K562 (cell line): Measurements from ENCODE around the gene SERAC1. TPM values are rescaled to one million over a fixed set of nuclear protein-coding genes. Genes with fewer than 3 reads are reported as not detected.

Experiments used
- ATF7 ChIP-seq: fragments of 450-650 bp; IDR thresholded peaks from 2 replicates; pipeline ENCODE4 v1.7.1; 2014; ENCODE audit warnings: mild to moderate bottlenecking, moderate library complexity
- EP300 ChIP-seq: IDR thresholded peaks from 2 replicates; pipeline ENCODE4 v1.6.1; 2012; ENCODE audit warnings: low read length, improper control_type of control experiment
- HDAC1 ChIP-seq, 2 experiments: fragments of 450-650 bp; IDR thresholded peaks; 2 replicates each; pipeline ENCODE4 v1.6.1; 2016 to 2017; ENCODE audit warnings: inconsistent platforms in 1 of 2, mild to moderate bottlenecking in 1 of 2, moderate library complexity in 1 of 2
- HDGF ChIP-seq: fragments of 450-650 bp; IDR thresholded peaks from 2 replicates; pipeline ENCODE4 v1.6.1; 2016
- HIVEP1 ChIP-seq: fragments of 250-450 bp; sonication (Bioruptor Pico); IDR thresholded peaks from 2 replicates; pipeline ENCODE4 v1.4.0; 2020; ENCODE audit warnings: mild to moderate bottlenecking
- JUN ChIP-seq, 2 experiments: sonication (generic) in 1 of 2; formaldehyde crosslinking in 1 of 2; IDR thresholded peaks; 2 replicates each; pipeline versions ENCODE4 v1.6.1 to v1.8.0; 2012 to 2022; ENCODE audit warnings: borderline replicate concordance in 2 of 2, mild to moderate bottlenecking in 2 of 2, improper control_type of control experiment in 1 of 2, low read depth in 1 of 2, low read length in 1 of 2, missing genetic modification reagents in 1 of 2
- JUND ChIP-seq, 2 experiments: IDR thresholded peaks; 2 replicates in 1 of 2; 3 replicates in 1 of 2; pipeline ENCODE4 v1.6.1; 2011; ENCODE audit warnings: borderline replicate concordance in 2 of 2, low read depth in 2 of 2, low read length in 2 of 2, improper control_type of control experiment in 1 of 2, missing biosample characterization in 1 of 2, missing genetic modification characterization in 1 of 2, missing genetic modification reagents in 1 of 2
- LCOR ChIP-seq: sonication (generic); formaldehyde crosslinking; IDR thresholded peaks from 2 replicates; pipeline ENCODE4 v1.8.0; 2022; ENCODE audit warnings: mild to moderate bottlenecking, missing genetic modification reagents
- MTA3 ChIP-seq: fragments of 450-650 bp; formaldehyde crosslinking; IDR thresholded peaks from 2 replicates; pipeline ENCODE4 v1.6.1; 2017; ENCODE audit warnings: mild to moderate bottlenecking, borderline replicate concordance
- MYC ChIP-seq, 2 experiments: fragments of 250-450 bp in 1 of 2; sonication (Bioruptor Pico) in 1 of 2; IDR thresholded peaks; 2 replicates each; pipeline versions ENCODE4 v1.5.1 to v1.6.1; 2012 to 2021; ENCODE audit warnings: low read depth in 2 of 2, borderline replicate concordance in 1 of 2, improper control_type of control experiment in 1 of 2, low read length in 1 of 2, mild to moderate bottlenecking in 1 of 2, moderate library complexity in 1 of 2
- PTRF ChIP-seq: fragments of 450-650 bp; IDR thresholded peaks from 2 replicates; pipeline ENCODE4 v1.6.1; 2016; ENCODE audit warnings: mild to moderate bottlenecking, missing genetic modification characterization, missing compliant biosample characterization
- SMC3 ChIP-seq: conservative IDR thresholded peaks from 2 replicates; pipeline ENCODE4 v1.6.1; 2011; ENCODE audit warnings: low read depth, low read length, improper control_type of control experiment; ENCODE audit not compliant: insufficient read depth
- ZBTB5 ChIP-seq: fragments of 450-650 bp; IDR thresholded peaks from 2 replicates; pipeline ENCODE4 v1.6.1; 2017; ENCODE audit warnings: antibody characterized with exemption
- ZNF12 ChIP-seq: sonication (generic); formaldehyde crosslinking; IDR thresholded peaks from 2 replicates; pipeline ENCODE4 v1.4.0; 2020; ENCODE audit warnings: mild to moderate bottlenecking, missing genetic modification reagents
- ZNF384 ChIP-seq: IDR thresholded peaks from 2 replicates; pipeline ENCODE4 v1.6.1; 2012; ENCODE audit warnings: low read depth, low read length, improper control_type of control experiment
- ZNF398 ChIP-seq: fragments of 250-450 bp; sonication (Bioruptor Pico); IDR thresholded peaks from 2 replicates; pipeline ENCODE4 v1.8.0; 2021; ENCODE audit warnings: moderate library complexity, mild to moderate bottlenecking, inconsistent platforms
- ZNF592 ChIP-seq: fragments of 450-650 bp; IDR thresholded peaks from 2 replicates; pipeline ENCODE4 v1.6.1; 2017; ENCODE audit warnings: antibody characterized with exemption, mild to moderate bottlenecking
- ZZZ3 ChIP-seq: fragments of 450-650 bp; IDR thresholded peaks from 2 replicates; pipeline ENCODE4 v1.6.1; 2016; ENCODE audit warnings: antibody characterized with exemption, mild to moderate bottlenecking, moderate library complexity
- polyA plus RNA-seq, 8 experiments: library from polyadenylated mRNA; depleted of rRNA in 4 of 8; stranded (reverse) in 5 of 8; unstranded in 3 of 8; fragments of >200 nt; fragmentation: Nextera tagmentation in 2 of 8; fragmentation: Illumina TruSeq in 1 of 8; extraction: Ambion mirVana in 2 of 8; extraction: Trizol in 1 of 8; gene quantifications; 2 replicates each; pipeline versions ENCODE4 v1.2.1 to v1.2.3, GENCODE V29; 2011 to 2014; ENCODE audit warnings: inconsistent platforms in 1 of 8, missing spikeins in 1 of 8
- total RNA-seq, 7 experiments: library from RNA; depleted of rRNA in 6 of 7; stranded (reverse); fragments of >200 nt in 6 of 7; fragmentation: Illumina TruSeq in 2 of 7; extraction: Trizol in 2 of 7; gene quantifications; 2 replicates each; pipeline versions ENCODE4 v1.2.1 to v1.2.3, GENCODE V29; 2011 to 2021; ENCODE audit warnings: low replicate concordance in 1 of 7

Gene SERAC1
- total and polyA plus RNA-seq, 9 of the 15 experiments (the other 6 are each of a cell fraction or from before 2014, with no cell fraction given): 1.8 to 6.2 (median 2.8) TPM

DNA sequence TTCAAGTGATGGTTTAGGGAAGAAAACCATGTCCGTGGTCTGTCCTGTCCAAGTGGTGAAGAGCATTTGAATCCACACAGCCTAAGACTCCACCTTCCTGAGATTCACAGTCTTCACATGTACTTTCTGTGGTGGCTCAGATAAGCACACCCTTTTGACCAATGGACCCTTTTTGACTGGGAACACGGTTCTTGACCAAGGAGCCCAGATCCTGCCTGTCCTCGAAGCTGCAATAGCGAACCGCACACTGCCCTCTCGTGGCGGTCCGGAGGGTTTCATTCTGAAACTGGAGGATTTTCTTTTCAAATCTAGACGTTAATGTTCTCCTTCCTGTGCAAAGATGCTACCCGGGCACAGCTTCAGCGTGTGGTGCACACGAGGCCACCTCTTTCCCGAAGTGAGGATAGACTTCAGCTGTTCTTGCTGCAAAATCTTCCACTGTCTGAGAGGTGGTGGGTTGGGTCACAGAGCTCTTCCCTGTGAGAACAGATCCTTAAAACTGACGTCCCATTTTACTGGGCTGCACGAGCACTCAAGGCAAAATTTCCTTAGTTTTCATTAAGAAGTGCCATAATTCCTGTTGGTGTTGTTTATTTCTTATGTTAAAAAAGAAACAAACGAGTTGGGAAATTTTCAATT lies 95.9 kb downstream of the SERAC1 start (continued):
- TF ChIP-seq ZZZ3 (peak; percentile 71; the same call in 1 of the 2 replicates), HDGF (0 out of 2 replicates have a peak, but pooled peaks have one; percentile 54), MYC (IDR thresholded peaks at IDR 0.05; ENCODE audit: low read depth, low read length) (peak; percentile 44; the same call in 1 of the 2 replicates), MYC (CRISPR knock-in tag; IDR thresholded peaks at IDR 0.05; ENCODE audit: borderline replicate concordance, low read depth) (no peak), ZNF398 (CRISPR knock-in tag) (no peak), SMC3 (peak; percentile 90), EP300 (peak; percentile 48; the same call in 1 of the 2 replicates), MTA3 (0 out of 2 replicates have a peak, but pooled peaks have one; percentile 42), HIVEP1 (CRISPR knock-in tag) (0 out of 2 replicates have a peak, but pooled peaks have one; percentile 40), ZNF384 (peak; percentile 22; the same call in 1 of the 2 replicates), ZNF12 (CRISPR knock-in tag) (no peak), ZBTB5 (no peak), JUND (IDR thresholded peaks at IDR 0.05; ENCODE audit: borderline replicate concordance, low read depth, low read length) (peak; percentile 56; the same call in 1 of the 2 replicates), JUND (tag; IDR thresholded peaks at IDR 0.05; ENCODE audit: borderline replicate concordance, low read depth, low read length) (peak; percentile 61; the same call in 2 of the 3 replicates), ZNF592 (peak; percentile 47), ATF7 (peak; percentile 43; the same call in 1 of the 2 replicates), PTRF (tag) (no peak), HDAC1 (IDR thresholded peaks at IDR 0.05) (0 out of 4 replicates have a peak, but pooled peaks of 1 of the 2 experiments have one; percentile 1), LCOR (CRISPR knock-in tag) (0 out of 2 replicates have a peak, but pooled peaks have one; percentile 20), JUN (IDR thresholded peaks at IDR 0.05; ENCODE audit: borderline replicate concordance, low read depth, low read length) (0 out of 2 replicates have a peak, but pooled peaks have one; percentile 21), JUN (CRISPR knock-in tag; IDR thresholded peaks at IDR 0.05; ENCODE audit: borderline replicate concordance) (no peak)
